ENCODE results near the gene CCDC18. TPM values are rescaled to one million over a fixed set of nuclear protein-coding genes. Genes with fewer than 3 reads are reported as not detected.

The CCDC18 gene
- total RNA-seq: 10 to 100 TPM; 27.0 to 30.1 TPM

- peaks cover 12% of the 10 kb centered on the region in 2 donors for H3K36me3 Mint-ChIP-seq (ENCODE audit: insufficient read depth in 2 of 2)
- no peaks in the 10 kb centered on the region for H3K9me3 Mint-ChIP-seq
- H3K4me3 Mint-ChIP-seq: peak within 1 kb of the TSS; percentile 85 to 99
- peak within 1 kb of the TSS; percentile 95 for H3K27ac Mint-ChIP-seq
- DNase-seq (peak; percentile 63 to 66), ATAC-seq (replicated peaks in 1 of 2) (peak; percentile 24 to 37)
- peaks cover 64% of the 10 kb centered on the region for H3K4me1 Mint-ChIP-seq (ENCODE audit: low read depth)
- H3K27me3 Mint-ChIP-seq (ENCODE audit: low read depth): no peaks in the 10 kb centered on the region
Measured at GRCh38 chr1:93180723-93181613, at the start of gene CCDC18. CCDC18 (plus strand) TSS chr1:93180724; CDS start chr1:93183362, 2,638 bp downstream.

GRCh38 chr1:93132638-93133037 lies 47.9 kb upstream of the CCDC18 start:
- ATAC-seq (replicated peaks in 1 of 2): no peak
- H3K27me3 Mint-ChIP-seq (ENCODE audit: low read depth): no peaks in the 10 kb centered on the region

GRCh38 chr1:93136445-93136844 lies 44.1 kb upstream of the CCDC18 start:
- Mint-ChIP-seq H3K4me1 (ENCODE audit: low read depth) (no peaks in the 10 kb centered on the region), H3K4me3 (no peak overlapping the region), H3K9me3 (no peaks in the 10 kb centered on the region), H3K27me3 (ENCODE audit: low read depth) (no peaks in the 10 kb centered on the region), H3K27ac (no peak overlapping the region), H3K36me3 (ENCODE audit: insufficient read depth in 2 of 2) (peaks cover 4 to 14% of the 10 kb centered on the region in 2 donors)
- ATAC-seq (replicated peaks in 1 of 2) (no peak), DNase-seq (no peak)

More at GRCh38 chr1:93132638-93133037, 47.9 kb upstream of the CCDC18 start:
- Mint-ChIP-seq H3K9me3 (no peaks in the 10 kb centered on the region), H3K4me1 (ENCODE audit: low read depth) (no peaks in the 10 kb centered on the region), H3K27ac (no peak overlapping the region), H3K4me3 (no peak overlapping the region), H3K36me3 (ENCODE audit: insufficient read depth in 2 of 2) (peaks cover 4% of the 10 kb centered on the region in 2 donors)
- no peak for DNase-seq

GRCh38 chr1:93137604-93138292 lies 42.8 kb upstream of the CCDC18 start:
- no peak overlapping the region for H3K4me3 Mint-ChIP-seq
- H3K36me3 Mint-ChIP-seq (ENCODE audit: insufficient read depth in 2 of 2): peaks cover 4 to 14% of the 10 kb centered on the region in 2 donors
- no peaks in the 10 kb centered on the region for H3K9me3 Mint-ChIP-seq
- ATAC-seq (replicated peaks in 1 of 2) (peak in 1 of 2 donors; percentile 36), DNase-seq (no peak)
- H3K27ac Mint-ChIP-seq: peak overlapping the region; percentile 75
- H3K4me1 Mint-ChIP-seq (ENCODE audit: low read depth): peaks cover 4% of the 10 kb centered on the region
- no peaks in the 10 kb centered on the region for H3K27me3 Mint-ChIP-seq (ENCODE audit: low read depth)

GRCh38 chr1:93140106-93140505 lies 40.4 kb upstream of the CCDC18 start:
- ATAC-seq (replicated peaks in 1 of 2): peak in 1 of 2 donors; percentile 25
- no peak for DNase-seq
- H3K27me3 Mint-ChIP-seq (ENCODE audit: low read depth): no peaks in the 10 kb centered on the region
- peak overlapping the region; percentile 67 for H3K27ac Mint-ChIP-seq
- peaks cover 4 to 18% of the 10 kb centered on the region in 2 donors for H3K36me3 Mint-ChIP-seq (ENCODE audit: insufficient read depth in 2 of 2)
- peaks cover 4% of the 10 kb centered on the region for H3K4me1 Mint-ChIP-seq (ENCODE audit: low read depth)
- H3K9me3 Mint-ChIP-seq: no peaks in the 10 kb centered on the region
- no peak overlapping the region for H3K4me3 Mint-ChIP-seq

- Mint-ChIP-seq H3K36me3 (ENCODE audit: insufficient read depth in 2 of 2) (peaks cover 0 to 14% of the 10 kb centered on the region in 2 donors), H3K27me3 (ENCODE audit: low read depth) (no peaks in the 10 kb centered on the region), H3K4me3 (no peak overlapping the region), H3K9me3 (no peaks in the 10 kb centered on the region), H3K4me1 (ENCODE audit: low read depth) (peaks cover 8% of the 10 kb centered on the region), H3K27ac (peak overlapping the region; percentile 19)
- no peak for DNase-seq
- no peak for ATAC-seq (replicated peaks in 1 of 2)
Measured at GRCh38 chr1:93142161-93142560, 38.4 kb upstream of the CCDC18 start.

- Mint-ChIP-seq H3K4me3 (no peak overlapping the region), H3K9me3 (no peaks in the 10 kb centered on the region), H3K4me1 (ENCODE audit: low read depth) (peaks cover 8% of the 10 kb centered on the region), H3K27me3 (ENCODE audit: low read depth) (no peaks in the 10 kb centered on the region), H3K36me3 (ENCODE audit: insufficient read depth in 2 of 2) (peaks cover 6 to 20% of the 10 kb centered on the region in 2 donors), H3K27ac (peak overlapping the region; percentile 54)
- ATAC-seq (replicated peaks in 1 of 2) (peak in 1 of 2 donors; percentile 44), DNase-seq (no peak)
Measured at GRCh38 chr1:93143136-93143535, 37.4 kb upstream of the CCDC18 start.

GRCh38 chr1:93143769-93144168 lies 36.8 kb upstream of the CCDC18 start:
- ATAC-seq (replicated peaks in 1 of 2): no peak
- peaks cover 8 to 21% of the 10 kb centered on the region in 2 donors for H3K36me3 Mint-ChIP-seq (ENCODE audit: insufficient read depth in 2 of 2)

GRCh38 chr1:93148001-93148400 lies 32.5 kb upstream of the CCDC18 start:
- no peaks in the 10 kb centered on the region for H3K27me3 Mint-ChIP-seq (ENCODE audit: low read depth)
- H3K36me3 Mint-ChIP-seq (ENCODE audit: insufficient read depth in 2 of 2): peaks cover 14 to 16% of the 10 kb centered on the region in 2 donors
- H3K4me1 Mint-ChIP-seq (ENCODE audit: low read depth): peaks cover 10% of the 10 kb centered on the region
- H3K27ac Mint-ChIP-seq: peak overlapping the region; percentile 71
- ATAC-seq (replicated peaks in 1 of 2): no peak
- H3K9me3 Mint-ChIP-seq: no peaks in the 10 kb centered on the region
- no peak overlapping the region for H3K4me3 Mint-ChIP-seq
- no peak for DNase-seq

More at GRCh38 chr1:93143769-93144168, 36.8 kb upstream of the CCDC18 start:
- peaks cover 8% of the 10 kb centered on the region for H3K4me1 Mint-ChIP-seq (ENCODE audit: low read depth)
- H3K27ac Mint-ChIP-seq: no peak overlapping the region
- H3K9me3 Mint-ChIP-seq: no peaks in the 10 kb centered on the region
- no peak for DNase-seq
- H3K4me3 Mint-ChIP-seq: no peak overlapping the region
- no peaks in the 10 kb centered on the region for H3K27me3 Mint-ChIP-seq (ENCODE audit: low read depth)

GRCh38 chr1:93150729-93151128 lies 29.8 kb upstream of the CCDC18 start:
- no peaks in the 10 kb centered on the region for H3K27me3 Mint-ChIP-seq (ENCODE audit: low read depth)
- ATAC-seq (replicated peaks in 1 of 2) (no peak), DNase-seq (no peak)
- H3K4me1 Mint-ChIP-seq (ENCODE audit: low read depth): peaks cover 19% of the 10 kb centered on the region
- H3K36me3 Mint-ChIP-seq (ENCODE audit: insufficient read depth in 2 of 2): peaks cover 13 to 16% of the 10 kb centered on the region in 2 donors
- peak overlapping the region; percentile 47 for H3K27ac Mint-ChIP-seq
- H3K9me3 Mint-ChIP-seq: no peaks in the 10 kb centered on the region
- H3K4me3 Mint-ChIP-seq: no peak overlapping the region

- Mint-ChIP-seq H3K9me3 (no peaks in the 10 kb centered on the region), H3K27me3 (ENCODE audit: low read depth) (no peaks in the 10 kb centered on the region), H3K36me3 (ENCODE audit: insufficient read depth in 2 of 2) (peaks cover 15 to 17% of the 10 kb centered on the region in 2 donors), H3K27ac (peak overlapping the region; percentile 47), H3K4me1 (ENCODE audit: low read depth) (peaks cover 17% of the 10 kb centered on the region), H3K4me3 (no peak overlapping the region)
- ATAC-seq (replicated peaks in 1 of 2): no peak
- DNase-seq: no peak
Measured at GRCh38 chr1:93151474-93151873, 29.1 kb upstream of the CCDC18 start.

GRCh38 chr1:93152835-93153234 lies 27.7 kb upstream of the CCDC18 start:
- Mint-ChIP-seq H3K27ac (peak overlapping the region; percentile 46), H3K36me3 (ENCODE audit: insufficient read depth in 2 of 2) (peaks cover 13 to 15% of the 10 kb centered on the region in 2 donors), H3K27me3 (ENCODE audit: low read depth) (no peaks in the 10 kb centered on the region), H3K4me1 (ENCODE audit: low read depth) (peaks cover 17% of the 10 kb centered on the region), H3K9me3 (no peaks in the 10 kb centered on the region), H3K4me3 (peak overlapping the region in 1 of 2 donors; percentile 16)
- ATAC-seq (replicated peaks in 1 of 2) (peak in 1 of 2 donors; percentile 58), DNase-seq (no peak)

- H3K9me3 Mint-ChIP-seq: no peaks in the 10 kb centered on the region
- H3K27me3 Mint-ChIP-seq (ENCODE audit: low read depth): no peaks in the 10 kb centered on the region
- no peak overlapping the region for H3K4me3 Mint-ChIP-seq
- peaks cover 8 to 13% of the 10 kb centered on the region in 2 donors for H3K36me3 Mint-ChIP-seq (ENCODE audit: insufficient read depth in 2 of 2)
- H3K27ac Mint-ChIP-seq: no peak overlapping the region
- peaks cover 17% of the 10 kb centered on the region for H3K4me1 Mint-ChIP-seq (ENCODE audit: low read depth)
- ATAC-seq (replicated peaks in 1 of 2) (peak in 1 of 2 donors; percentile 29), DNase-seq (no peak)
Measured at GRCh38 chr1:93154898-93155297, 25.6 kb upstream of the CCDC18 start.
